SJSA1 (cell line): ENCODE measurements around the gene HS6ST1. TPM values are rescaled to one million over a fixed set of nuclear protein-coding genes. Genes with fewer than 3 reads are reported as not detected.

Experiments used
- DNase-seq, 2 experiments: peaks; one replicate each; pipeline ENCODE4 v3.0.0-alpha.2; 2015 to 2020; ENCODE audit warnings: low spot score in 2 of 2, low read depth in 1 of 2
- H3K27ac ChIP-seq: fragments of 250-450 bp; sonication (Bioruptor Pico); 2 replicates; pipeline ENCODE4 v1.5.1; 2020; ENCODE audit warnings: mild to moderate bottlenecking, moderate library complexity
- H3K27me3 ChIP-seq: fragments of 250-450 bp; sonication (Bioruptor Pico); replicated peaks from 2 replicates; pipeline ENCODE4 v1.5.1; 2020; ENCODE audit warnings: mild to moderate bottlenecking, moderate library complexity
- H3K36me3 ChIP-seq: fragments of 250-450 bp; sonication (Bioruptor Pico); 2 replicates; pipeline ENCODE4 v1.5.1; 2020; ENCODE audit warnings: mild to moderate bottlenecking
- H3K4me1 ChIP-seq: fragments of 250-450 bp; sonication (Bioruptor Pico); replicated peaks from 2 replicates; pipeline ENCODE4 v1.6.1; 2021; ENCODE audit warnings: mild to moderate bottlenecking
- H3K4me3 ChIP-seq: fragments of 250-450 bp; sonication (Bioruptor Pico); 2 replicates; pipeline ENCODE4 v1.5.1; 2020; ENCODE audit warnings: mild to moderate bottlenecking
- H3K9me3 ChIP-seq: fragments of 250-450 bp; sonication (Bioruptor Pico); replicated peaks from 2 replicates; pipeline ENCODE4 v1.5.1; 2020; ENCODE audit warnings: mild to moderate bottlenecking
- total RNA-seq: library from RNA; depleted of rRNA; stranded (reverse); fragments of >200 nt; shearing (Covaris generic); gene quantifications from 2 replicates; pipeline ENCODE4 v1.2.3, GENCODE V29; 2014

The HS6ST1 gene
- total RNA-seq, 1 experiment from 2014 or later, result 160 TPM

DNA sequence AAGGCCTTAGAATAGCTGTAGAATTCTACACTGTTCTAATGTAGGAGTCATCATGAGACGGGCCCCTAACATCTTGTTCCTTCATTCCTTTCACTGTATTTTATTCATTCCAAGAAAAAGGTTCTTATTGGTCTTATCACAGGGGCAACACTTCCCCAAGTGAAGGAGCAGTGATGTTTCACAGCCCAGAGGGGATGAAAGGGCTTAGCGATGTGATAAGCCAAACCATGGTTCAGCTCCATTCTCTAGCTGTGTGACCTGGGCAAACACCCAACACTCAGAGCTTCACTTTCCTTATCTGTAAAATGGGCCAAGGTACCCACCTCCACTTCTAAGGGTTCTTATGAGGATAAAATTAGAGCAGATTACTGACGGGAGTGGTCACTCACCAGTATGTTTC is 25.4 kb upstream of the HS6ST1 start:
- H3K4me3 ChIP-seq, result no peak overlapping the region
- no peak overlapping the region for H3K27ac ChIP-seq
- DNase-seq, result no peak
- H3K36me3 ChIP-seq, result no peaks in the 10 kb centered on the region
- no peaks in the 10 kb centered on the region for H3K27me3 ChIP-seq
- H3K4me1 ChIP-seq, result peaks cover 27% of the 10 kb centered on the region
- 0 out of 2 replicates have a peak, but pooled peaks cover 4% of the 10 kb centered on the region for H3K9me3 ChIP-seq

DNA sequence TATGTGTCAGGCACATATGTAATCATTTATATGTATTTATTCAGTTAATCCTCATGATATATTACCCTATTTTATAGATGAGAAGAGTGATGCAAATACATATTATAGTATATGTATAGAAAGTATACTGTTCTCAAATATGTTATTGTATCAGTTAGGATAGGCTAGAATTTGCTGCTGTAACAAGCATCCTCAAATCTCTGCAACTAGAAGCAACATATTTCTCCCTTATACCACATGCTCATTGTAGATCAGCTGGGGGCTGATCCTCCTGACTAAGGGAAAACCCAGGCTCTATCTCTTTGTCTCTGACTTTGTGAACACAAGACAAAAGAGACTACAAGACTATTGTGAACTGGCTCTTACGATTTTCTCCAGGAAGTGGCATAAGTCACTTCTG is 24.8 kb upstream of the HS6ST1 start:
- H3K4me3 ChIP-seq, result no peak overlapping the region
- no peak for DNase-seq
- peaks cover 21% of the 10 kb centered on the region for H3K4me1 ChIP-seq
- H3K27ac ChIP-seq, result no peak overlapping the region
- 0 out of 2 replicates have a peak, but pooled peaks cover 4% of the 10 kb centered on the region for H3K9me3 ChIP-seq
- H3K36me3 ChIP-seq, result no peaks in the 10 kb centered on the region
- no peaks in the 10 kb centered on the region for H3K27me3 ChIP-seq

DNA sequence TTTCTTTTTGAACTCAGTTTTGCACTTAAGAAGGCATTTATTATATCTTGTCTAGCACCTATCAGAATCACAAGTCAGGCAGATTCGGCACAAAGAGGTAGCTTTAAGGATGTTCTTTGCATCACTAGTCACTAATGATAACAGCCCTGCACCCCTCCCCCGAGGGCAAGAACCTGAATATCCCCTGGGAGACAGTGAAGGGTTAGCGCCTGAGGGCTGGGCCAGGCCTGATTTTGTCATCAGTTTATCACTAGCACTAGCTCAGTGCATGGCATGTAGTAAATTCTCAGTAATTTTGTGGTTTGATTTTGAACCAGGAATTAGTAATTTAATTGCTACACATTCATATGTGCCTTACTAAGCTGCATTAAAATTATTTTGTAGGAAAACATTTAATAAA is 23.9 kb upstream of the HS6ST1 start:
- Histone ChIP-seq H3K27ac (no peak overlapping the region), H3K9me3 (0 out of 2 replicates have a peak, but pooled peaks cover 4% of the 10 kb centered on the region), H3K27me3 (no peaks in the 10 kb centered on the region), H3K4me3 (no peak overlapping the region), H3K4me1 (peaks cover 17% of the 10 kb centered on the region), H3K36me3 (no peaks in the 10 kb centered on the region)
- no peak for DNase-seq

DNA sequence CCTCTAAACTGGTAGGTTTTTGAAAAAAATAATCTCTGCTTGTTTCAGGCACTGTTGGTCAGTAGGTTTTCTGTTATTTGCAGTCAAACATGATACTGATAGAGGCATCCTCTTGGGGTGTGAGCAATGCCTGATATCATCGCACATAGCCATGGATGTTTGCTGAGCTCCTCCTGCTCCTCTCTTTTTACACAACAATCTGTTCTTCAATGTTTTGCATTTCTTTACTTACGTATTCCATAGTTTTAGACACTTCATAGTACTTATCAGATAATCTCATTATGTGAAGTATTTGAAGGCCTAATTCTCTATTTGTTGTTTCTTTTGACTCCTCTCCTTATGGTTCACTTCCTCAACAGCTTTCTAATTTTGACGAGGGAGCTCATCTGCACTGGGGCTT is 23.0 kb upstream of the HS6ST1 start:
- peaks cover 12% of the 10 kb centered on the region for H3K4me1 ChIP-seq
- no peak for DNase-seq
- H3K27me3 ChIP-seq, result no peaks in the 10 kb centered on the region

DNA sequence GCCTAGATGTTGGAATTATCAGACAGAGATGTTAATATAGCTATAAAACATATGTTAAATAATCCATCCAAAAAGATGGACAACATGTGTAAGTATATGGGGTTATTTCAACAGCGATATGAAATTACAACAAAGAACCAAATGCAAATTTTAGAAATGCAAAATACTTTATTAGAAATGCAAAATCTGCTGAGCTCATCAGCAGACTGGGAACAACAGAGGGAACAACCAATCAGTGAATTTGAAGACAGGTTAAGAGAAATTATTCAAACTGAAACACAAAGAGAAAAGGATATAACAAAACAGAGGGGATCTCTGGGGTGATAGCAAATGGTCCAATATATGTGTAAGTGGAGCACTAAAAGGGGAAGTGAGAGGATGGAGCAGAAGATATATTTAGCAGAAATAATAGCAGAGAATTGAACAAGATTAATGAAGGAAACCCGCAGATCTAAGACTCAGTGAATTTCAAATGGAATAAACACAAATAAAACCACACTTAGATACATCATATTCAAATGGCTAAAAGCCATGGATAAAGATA is 13.5 kb upstream of the HS6ST1 start:
- no peak overlapping the region for H3K27ac ChIP-seq
- H3K36me3 ChIP-seq, result no peaks in the 10 kb centered on the region
- H3K9me3 ChIP-seq, result 0 out of 2 replicates have a peak, but pooled peaks cover 4% of the 10 kb centered on the region
- H3K4me1 ChIP-seq, result peaks cover 8% of the 10 kb centered on the region; the same call in 1 of the 2 replicates
- H3K4me3 ChIP-seq, result no peak overlapping the region
- H3K27me3 ChIP-seq, result no peaks in the 10 kb centered on the region
- DNase-seq, result no peak

More for the DNA sequence above, 23.0 kb upstream of the HS6ST1 start:
- H3K36me3 ChIP-seq, result no peaks in the 10 kb centered on the region
- no peak overlapping the region for H3K27ac ChIP-seq
- 0 out of 2 replicates have a peak, but pooled peaks cover 4% of the 10 kb centered on the region for H3K9me3 ChIP-seq
- H3K4me3 ChIP-seq, result no peak overlapping the region

DNA sequence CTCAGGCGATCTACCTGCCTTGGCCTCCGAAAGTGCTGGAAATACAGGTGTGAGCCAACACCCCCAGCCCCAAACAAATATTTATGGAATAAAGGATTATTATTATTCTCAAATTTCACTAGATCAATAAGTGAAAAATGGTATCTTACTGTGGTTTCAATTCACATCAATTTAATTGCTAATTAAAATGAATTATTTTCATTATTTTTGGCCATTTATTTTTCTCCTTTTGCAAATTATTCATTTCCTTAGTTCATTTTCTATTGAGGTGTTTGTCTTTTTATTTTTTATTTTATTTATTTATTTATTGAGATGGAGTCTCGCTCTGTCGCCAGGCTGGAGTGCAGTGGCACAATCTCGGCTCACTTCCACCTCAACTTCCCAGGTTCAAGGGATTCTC is 11.9 kb upstream of the HS6ST1 start:
- Histone ChIP-seq H3K27ac (no peak overlapping the region), H3K36me3 (no peaks in the 10 kb centered on the region), H3K4me3 (no peak overlapping the region), H3K27me3 (no peaks in the 10 kb centered on the region), H3K4me1 (peaks cover 5% of the 10 kb centered on the region), H3K9me3 (0 out of 2 replicates have a peak, but pooled peaks cover 4% of the 10 kb centered on the region)
- no peak for DNase-seq

DNA sequence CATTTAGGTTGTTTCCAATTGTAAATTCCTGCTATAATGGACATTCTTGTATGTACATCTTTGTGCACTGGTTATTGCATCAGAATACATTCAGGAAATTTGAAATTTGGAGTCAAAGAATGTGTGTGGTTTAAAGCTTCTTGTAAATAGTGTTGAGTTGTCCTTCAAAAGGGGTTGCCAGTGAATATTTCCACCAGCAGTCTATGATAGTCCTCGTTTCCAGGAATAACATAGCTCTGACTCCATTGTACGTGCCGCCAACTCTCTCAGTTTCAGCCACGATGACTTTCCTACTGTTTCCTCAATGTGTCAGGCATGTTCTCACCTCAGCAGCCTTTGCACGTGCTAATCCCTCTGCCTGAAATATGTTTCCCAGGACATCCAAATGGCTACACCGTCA is 10.9 kb upstream of the HS6ST1 start:
- Histone ChIP-seq H3K9me3 (0 out of 2 replicates have a peak, but pooled peaks cover 4% of the 10 kb centered on the region), H3K36me3 (no peaks in the 10 kb centered on the region), H3K27ac (peak overlapping the region; percentile 2; the same call in 1 of the 2 replicates), H3K27me3 (no peaks in the 10 kb centered on the region), H3K4me1 (peaks cover 5% of the 10 kb centered on the region), H3K4me3 (no peak overlapping the region)
- no peak for DNase-seq

DNA sequence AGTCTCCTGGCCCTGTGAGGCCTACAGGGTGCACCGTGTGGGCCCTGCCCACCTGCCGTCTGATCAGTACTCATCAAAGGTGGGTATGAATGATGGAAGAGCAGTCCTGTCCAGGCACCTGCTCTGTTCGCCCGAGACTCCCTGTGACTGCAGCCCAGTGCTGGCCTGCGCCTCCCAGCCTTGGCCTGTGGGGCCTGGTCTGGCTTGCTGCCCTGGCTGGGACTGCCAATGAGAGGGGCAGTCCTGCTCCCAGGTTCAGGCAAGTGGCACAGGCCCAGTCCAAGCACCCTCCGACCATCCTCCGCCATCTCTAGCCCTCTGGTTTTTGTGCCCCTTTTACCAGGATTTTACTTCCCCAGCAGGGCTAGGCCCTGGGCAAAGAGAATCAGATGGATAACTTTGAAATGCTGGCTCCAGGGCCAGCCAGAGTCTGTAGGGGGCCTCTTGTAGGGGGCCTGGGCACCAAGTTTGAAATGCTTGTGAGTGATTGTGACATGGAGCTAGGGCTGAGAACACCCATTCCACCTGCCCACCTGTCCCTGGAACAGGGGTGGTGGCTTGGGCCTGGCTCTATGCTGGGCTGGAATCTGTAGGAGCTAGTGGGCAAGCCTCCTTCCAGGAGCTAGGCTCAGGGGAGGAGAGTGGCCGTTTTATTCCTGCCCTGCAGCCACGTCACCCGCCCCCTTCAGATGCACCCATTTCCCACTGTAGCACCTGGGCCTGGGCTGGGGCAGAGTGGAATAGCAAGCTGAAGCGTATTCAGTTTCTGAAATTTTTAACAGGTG is 8.7 kb upstream of the HS6ST1 start:
- Histone ChIP-seq H3K4me1 (peaks cover 19% of the 10 kb centered on the region), H3K9me3 (0 out of 2 replicates have a peak, but pooled peaks cover 4% of the 10 kb centered on the region), H3K27me3 (no peaks in the 10 kb centered on the region), H3K4me3 (no peak overlapping the region), H3K27ac (no peak overlapping the region), H3K36me3 (no peaks in the 10 kb centered on the region)
- DNase-seq, result no peak

DNA sequence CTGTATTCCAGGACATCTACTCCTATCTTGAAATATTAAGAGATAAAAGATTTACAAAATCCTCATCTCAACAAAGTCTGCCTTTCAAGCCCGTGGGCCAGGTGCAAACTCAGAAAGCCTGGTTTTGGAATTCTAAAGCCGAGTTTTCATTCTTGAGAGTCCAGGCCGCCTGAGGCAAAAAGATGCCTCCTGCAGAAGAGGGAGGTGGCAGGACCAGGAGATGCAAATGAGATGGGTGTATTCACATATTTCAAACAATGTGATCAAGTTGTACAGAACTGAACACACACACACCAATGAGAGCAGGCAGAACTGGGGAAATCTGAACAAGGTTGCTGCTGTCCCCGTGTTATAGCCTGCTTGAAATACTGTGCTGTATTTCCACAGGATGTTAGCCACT is 7.7 kb upstream of the HS6ST1 start:
- no peak for DNase-seq
- Histone ChIP-seq H3K36me3 (no peaks in the 10 kb centered on the region), H3K27ac (no peak overlapping the region), H3K4me3 (no peak overlapping the region), H3K9me3 (no peaks in the 10 kb centered on the region), H3K4me1 (peaks cover 30% of the 10 kb centered on the region), H3K27me3 (no peaks in the 10 kb centered on the region)

DNA sequence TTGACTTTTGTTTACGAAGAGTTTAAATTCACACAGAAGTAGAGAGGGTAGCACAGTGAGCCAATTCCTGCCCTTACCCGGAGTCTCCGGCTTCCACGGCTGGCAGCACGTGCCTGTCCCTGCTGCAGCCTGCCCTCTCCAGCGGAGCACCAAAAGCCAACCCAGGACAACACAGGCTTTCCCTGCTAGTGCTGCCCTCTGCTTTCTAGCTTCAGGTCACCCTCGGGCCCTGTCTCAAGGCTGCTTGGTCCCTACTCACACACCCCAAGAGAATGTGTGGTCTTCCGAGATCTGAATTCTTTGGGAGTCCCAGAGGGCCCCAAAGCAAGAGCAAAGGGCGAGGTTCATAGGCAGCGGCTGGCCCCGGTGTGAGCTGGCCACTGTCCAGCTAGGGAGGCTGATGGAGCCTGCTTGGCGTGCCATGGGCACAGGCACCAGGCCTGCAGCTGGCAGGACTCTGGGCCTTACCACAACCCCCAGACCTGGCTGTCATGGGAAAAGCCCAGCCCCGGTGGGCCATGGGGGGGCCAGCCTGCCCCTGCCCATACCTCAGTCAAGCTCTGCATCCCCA is 7.0 kb upstream of the HS6ST1 start:
- Histone ChIP-seq H3K4me3 (no peak overlapping the region), H3K36me3 (no peaks in the 10 kb centered on the region), H3K4me1 (peaks cover 32% of the 10 kb centered on the region), H3K9me3 (no peaks in the 10 kb centered on the region), H3K27ac (no peak overlapping the region), H3K27me3 (no peaks in the 10 kb centered on the region)
- DNase-seq, result no peak

DNA sequence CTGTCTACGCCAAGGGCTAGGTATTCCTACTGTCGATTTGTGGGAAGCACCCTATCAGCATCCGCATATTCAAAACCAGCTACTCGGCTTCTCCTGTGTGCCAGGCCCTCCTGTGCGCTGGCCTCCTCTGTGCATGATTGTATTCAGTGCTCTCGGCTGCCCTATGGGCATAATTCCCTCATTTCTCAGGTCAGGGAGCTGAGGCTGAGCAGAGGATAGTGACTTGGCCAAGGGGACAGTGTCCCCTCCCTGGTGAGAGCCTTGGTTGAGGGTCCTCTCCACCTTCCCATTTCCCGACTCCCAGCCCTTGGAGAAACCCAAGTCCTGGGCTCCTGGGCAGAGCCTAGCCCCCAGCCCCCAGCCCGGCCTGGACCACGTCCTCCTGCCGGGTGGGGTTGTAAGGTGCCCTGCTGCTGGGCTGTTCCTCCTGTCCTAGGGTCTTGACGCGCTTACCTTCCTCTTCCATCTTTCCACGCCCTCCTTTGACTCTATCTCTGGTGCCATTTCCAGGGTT is 6.3 kb upstream of the HS6ST1 start:
- Histone ChIP-seq H3K27ac (no peak overlapping the region), H3K4me1 (peaks cover 32% of the 10 kb centered on the region), H3K4me3 (no peak overlapping the region), H3K36me3 (no peaks in the 10 kb centered on the region), H3K9me3 (no peaks in the 10 kb centered on the region), H3K27me3 (no peaks in the 10 kb centered on the region)
- no peak for DNase-seq

DNA sequence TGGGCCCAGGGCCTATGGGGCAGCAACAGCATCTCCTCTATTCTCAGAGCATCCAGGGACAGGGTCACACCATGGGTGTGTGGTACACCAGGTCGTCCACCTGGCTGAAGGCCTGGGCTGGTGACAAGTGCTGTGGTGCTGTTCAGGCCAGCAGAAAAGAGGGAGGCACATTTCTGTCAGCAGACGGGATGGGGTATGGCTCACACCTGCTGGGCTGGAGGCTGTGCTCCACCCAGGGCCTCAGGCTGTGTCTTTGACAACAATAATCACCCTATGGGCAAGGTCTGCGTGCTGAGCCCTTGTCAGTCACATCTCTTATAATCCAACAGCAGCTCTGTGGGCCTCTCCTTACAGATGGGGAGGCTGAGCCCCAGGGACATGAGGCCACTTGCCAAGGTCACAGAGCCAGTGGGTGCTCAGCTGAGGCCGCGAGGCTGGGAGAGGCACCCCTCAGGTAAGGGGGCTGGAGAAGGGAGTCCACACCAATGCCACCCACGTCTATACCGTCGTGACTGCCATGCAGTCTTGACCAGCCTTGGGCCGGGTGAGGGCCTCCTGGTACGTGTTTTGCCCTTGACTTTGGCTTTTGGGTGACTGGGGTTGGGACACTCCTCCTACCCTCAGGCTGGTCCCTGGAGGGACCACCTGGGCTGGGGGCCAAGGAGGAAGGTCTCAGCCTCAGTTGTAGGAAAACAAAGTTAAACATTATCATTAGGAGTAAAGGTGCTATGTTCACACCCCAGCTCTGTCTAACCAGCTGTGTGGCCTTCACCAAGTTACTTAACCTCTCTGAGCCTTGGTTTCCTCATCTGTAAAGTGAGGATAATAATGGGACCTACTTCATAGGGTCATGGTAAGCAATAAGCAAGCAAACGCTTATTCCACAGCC is 5.6 kb upstream of the HS6ST1 start:
- no peak overlapping the region for H3K4me3 ChIP-seq
- H3K4me1 ChIP-seq, result peaks cover 29% of the 10 kb centered on the region

DNA sequence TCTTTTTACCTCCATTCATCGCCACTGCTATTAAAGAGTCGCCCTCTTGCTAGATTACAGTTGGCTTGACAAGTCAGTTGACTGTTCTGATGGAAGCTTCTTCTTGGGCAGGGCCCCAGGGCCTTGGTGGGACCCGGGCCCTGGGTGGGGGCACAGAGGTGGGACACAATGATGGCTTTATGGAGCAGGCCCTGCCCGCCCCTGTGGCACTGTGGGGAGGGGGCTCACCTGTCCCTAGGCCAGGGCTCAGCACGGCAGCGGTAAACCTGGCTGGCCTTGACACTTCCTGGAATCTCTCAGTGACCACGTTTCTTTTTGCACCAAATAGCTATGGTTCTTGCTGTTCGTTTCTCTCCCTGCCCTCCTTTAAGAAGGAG is 4.9 kb upstream of the HS6ST1 start:
- peaks cover 2% of the 10 kb centered on the region; the same call in 1 of the 2 replicates for H3K36me3 ChIP-seq
- no peak for DNase-seq
- no peak overlapping the region for H3K27ac ChIP-seq
- peaks cover 34% of the 10 kb centered on the region for H3K4me1 ChIP-seq
- no peak overlapping the region for H3K4me3 ChIP-seq
- H3K27me3 ChIP-seq, result no peaks in the 10 kb centered on the region
- H3K9me3 ChIP-seq, result no peaks in the 10 kb centered on the region

More for the DNA sequence above, 5.6 kb upstream of the HS6ST1 start:
- DNase-seq, result peak in 1 of 2 experiments; percentile 40
- Histone ChIP-seq H3K36me3 (no peaks in the 10 kb centered on the region), H3K27ac (no peak overlapping the region), H3K27me3 (no peaks in the 10 kb centered on the region), H3K9me3 (no peaks in the 10 kb centered on the region)
